Measurements from ENCODE around the gene TBC1D9B. TPM values are rescaled to one million over a fixed set of nuclear protein-coding genes. Genes with fewer than 3 reads are reported as not detected.

TBC1D9B gene
- total and polyA plus RNA-seq, 2 of the 13 experiments (the other 11 are each of a cell fraction or from before 2014, with no cell fraction given), result 35.0 to 50.0 TPM

GRCh38 chr5:179825655-179826182 is 82.0 kb downstream of the TBC1D9B start (continued):
- TF ChIP-seq KDM2A (CRISPR knock-in tag; IDR thresholded peaks at IDR 0.05; ENCODE audit: borderline replicate concordance, low read depth) (peak; percentile 48; the same call in 1 of the 2 replicates), ZNF639 (CRISPR knock-in tag; conservative IDR thresholded peaks at IDR 0.05) (0 out of 2 replicates have a peak, but pooled peaks have one; percentile 30), POLR2A (IDR thresholded peaks at IDR 0.05; ENCODE audit: insufficient read depth in 1 of 2, low read depth in 2 of 2, low read length in 2 of 2) (peak in 1 of 2 experiments; percentile 22; a peak in 2 of 4 replicates), KAT8 (CRISPR knock-in tag; IDR thresholded peaks at IDR 0.05) (0 out of 2 replicates have a peak, but pooled peaks have one; percentile 34), FOXC1 (CRISPR knock-in tag; IDR thresholded peaks at IDR 0.05; ENCODE audit: borderline replicate concordance) (peak; percentile 60; the same call in 1 of the 2 replicates), UBTF (CRISPR knock-in tag; IDR thresholded peaks at IDR 0.05) (peak; percentile 47; the same call in 1 of the 2 replicates), CTCF (CRISPR knock-in tag; IDR thresholded peaks at IDR 0.05) (peak; percentile 67), RARG (CRISPR knock-in tag; IDR thresholded peaks at IDR 0.05; ENCODE audit: low read depth) (no peak), ZNF276 (CRISPR knock-in tag; IDR thresholded peaks at IDR 0.05; ENCODE audit: low read depth) (0 out of 2 replicates have a peak, but pooled peaks have one; percentile 25), ZSCAN22 (CRISPR knock-in tag; IDR thresholded peaks at IDR 0.05) (no peak), ZBTB38 (CRISPR knock-in tag; IDR thresholded peaks at IDR 0.05) (peak; percentile 39; the same call in 1 of the 2 replicates), IRF2 (CRISPR knock-in tag; IDR thresholded peaks at IDR 0.05) (peak; percentile 39; the same call in 1 of the 2 replicates), SALL1 (CRISPR knock-in tag; IDR thresholded peaks at IDR 0.05) (peak; percentile 65; the same call in 1 of the 2 replicates), ARID4A (CRISPR knock-in tag; IDR thresholded peaks at IDR 0.05; ENCODE audit: borderline replicate concordance) (peak; percentile 75), TCF7 (IDR thresholded peaks at IDR 0.05; ENCODE audit: low read depth) (no peak), KDM6A (CRISPR knock-in tag; IDR thresholded peaks at IDR 0.05; ENCODE audit: low read depth) (0 out of 2 replicates have a peak, but pooled peaks have one; percentile 32), FOXK1 (CRISPR knock-in tag; IDR thresholded peaks at IDR 0.05; ENCODE audit: borderline replicate concordance, low read depth) (no peak; the same call in 1 of the 2 replicates), MTA1 (CRISPR knock-in tag; IDR thresholded peaks at IDR 0.05; ENCODE audit: borderline replicate concordance) (peak; percentile 25; the same call in 1 of the 2 replicates)

Data from HepG2 (cell line).